Right renal pelvis (tissue), 4 donors: ENCODE results near the gene SCP2. TPM values are rescaled to one million over a fixed set of nuclear protein-coding genes. Genes with fewer than 3 reads are reported as not detected.
"Not testable (repeated sequence)": the region's sequence is repeated elsewhere in the genome, so short reads cannot be mapped to it uniquely, and the experiment has no call there.

Experiments
- DNase-seq, 4 donors: peaks; one replicate each; pipeline ENCODE4 v3.0.0-alpha.2; 2013; ENCODE audit warnings: low read depth in 4 of 4, low spot score in 3 of 4, missing footprints in 1 of 4
- polyA plus RNA-seq, 4 donors: library from polyadenylated mRNA; unstranded; fragments of 120-200 nt; gene quantifications; one replicate each; pipeline ENCODE4 v1.2.1, GENCODE V29; 2013; ENCODE audit not compliant: insufficient read length in 4 of 4

SCP2 gene
- polyA plus RNA-seq, 4 donors, result 198 to 240 (median 227) TPM

GRCh38 chr1:52915855-52916220 lies 11.2 kb upstream of the SCP2 start:
- no peak for DNase-seq

GRCh38 chr1:52916241-52916975 lies 10.7 kb upstream of the SCP2 start:
- DNase-seq, result no peak

- peak; percentile 41 to 73 (median 68) for DNase-seq
These were observed 9.9 kb upstream of the SCP2 start for GRCh38 chr1:52917156-52917555.

- no peak for DNase-seq
These were observed 9.5 kb upstream of the SCP2 start for GRCh38 chr1:52917581-52917980.

GRCh38 chr1:52918201-52918600 lies 8.9 kb upstream of the SCP2 start:
- DNase-seq, result no peak

- no peak for DNase-seq
These were observed 7.9 kb upstream of the SCP2 start for GRCh38 chr1:52919051-52919722.

- no peak for DNase-seq
These were observed 7.2 kb upstream of the SCP2 start for GRCh38 chr1:52919723-52920483.

- DNase-seq, result peak in 1 of 4 donors; percentile 38
These were observed 6.2 kb upstream of the SCP2 start for GRCh38 chr1:52920791-52921291.

- no peak for DNase-seq
These were observed 1.5 kb upstream of the SCP2 start for GRCh38 chr1:52925571-52926005.

GRCh38 chr1:52926864-52927211 lies 238 bp upstream of the SCP2 start:
- DNase-seq, result no peak

GRCh38 chr1:52928015-52928404 lies 934 bp downstream of the SCP2 start:
- no peak for DNase-seq

- no peak for DNase-seq
These were observed 1.9 kb downstream of the SCP2 start for GRCh38 chr1:52929019-52929418.

GRCh38 chr1:52937433-52938182 lies 10.5 kb downstream of the SCP2 start:
- no peak for DNase-seq

GRCh38 chr1:52938183-52938451 lies 11.0 kb downstream of the SCP2 start:
- DNase-seq, result no peak

- DNase-seq, result no peak
These were observed 16.9 kb downstream of the SCP2 start for GRCh38 chr1:52943876-52944416.

- DNase-seq, result no peak
These were observed 17.5 kb downstream of the SCP2 start for GRCh38 chr1:52944566-52944965.

- DNase-seq, result no peak
These were observed 20.4 kb downstream of the SCP2 start for GRCh38 chr1:52947490-52947889.

GRCh38 chr1:52949602-52950001 lies 22.5 kb downstream of the SCP2 start:
- not testable (repeated sequence) for DNase-seq

- DNase-seq, result no peak
These were observed 25.0 kb downstream of the SCP2 start for GRCh38 chr1:52952112-52952511.

- peak; percentile 41 to 61 (median 52) for DNase-seq
These were observed 28.3 kb downstream of the SCP2 start for GRCh38 chr1:52955129-52955970.
